MCF 10A (cell line): ENCODE results near the gene DHRS3. TPM values are rescaled to one million over a fixed set of nuclear protein-coding genes. Genes with fewer than 3 reads are reported as not detected.

Experiments
- BruUV-seq: library from RNA; stranded (reverse); fragments of 400-500 nt; replicated peaks from 2 replicates; lab custom pipeline; 2021; lab: Mats Ljungman, UMichigan
- CTCF ChIA-PET: fragments of 300-600 bp; sonication (Branson Sonifier 250); formaldehyde crosslinking; extraction: SDS; loops from one replicate; lab custom pipeline; 2021; ENCODE audit warnings: antibody characterized with exemption, inconsistent platforms; lab: Yijun Ruan, JAX
- POLR2A ChIA-PET: fragments of 300-600, 350-650 bp; sonication (Branson Sonifier 250); formaldehyde crosslinking; extraction: SDS; loops from one replicate; lab custom pipeline; 2020; ENCODE audit warnings: antibody characterized with exemption, inconsistent platforms; lab: Yijun Ruan, JAX
- DNase-seq: peaks from one replicate; pipeline ENCODE4 v3.0.0-alpha.2; 2018; ENCODE audit not compliant: unreplicated experiment
- H3K27ac Mint-ChIP-seq: one replicate; pipeline ENCODE4 v1.8.0; 2022; ENCODE audit warnings: mild to moderate bottlenecking, low read depth, mixed read lengths; ENCODE audit not compliant: unreplicated experiment
- H3K27me3 Mint-ChIP-seq: one replicate; pipeline ENCODE4 v1.8.0; 2022; ENCODE audit warnings: mixed read lengths; ENCODE audit not compliant: insufficient read depth, unreplicated experiment
- H3K36me3 Mint-ChIP-seq: one replicate; pipeline ENCODE4 v1.8.0; 2022; ENCODE audit warnings: mild to moderate bottlenecking, moderate library complexity, mixed read lengths; ENCODE audit not compliant: insufficient read depth, unreplicated experiment
- H3K4me1 Mint-ChIP-seq: one replicate; pipeline ENCODE4 v1.8.0; 2022; ENCODE audit warnings: mixed read lengths; ENCODE audit not compliant: insufficient read depth, unreplicated experiment
- H3K4me3 Mint-ChIP-seq: one replicate; pipeline ENCODE4 v1.8.0; 2022; ENCODE audit warnings: mild to moderate bottlenecking, moderate library complexity, mixed read lengths; ENCODE audit not compliant: unreplicated experiment
- H3K9me3 Mint-ChIP-seq: one replicate; pipeline ENCODE4 v1.8.0; 2022; ENCODE audit warnings: mixed read lengths; ENCODE audit not compliant: unreplicated experiment
- intact Hi-C: fragments of 100-400 bp; cut with micrococcal nuclease; formaldehyde crosslinking; loops from 2 replicates; pipeline ENCODE4 v1.14.1; 2022
- total RNA-seq: library from RNA; stranded (reverse); gene quantifications from 2 replicates; pipeline ENCODE4 v1.2.3, GENCODE V29; 2022
- TF ChIP-seq, protein P1 (sequence below): fragments of 200-600 bp; IDR thresholded peaks from one replicate; pipeline ENCODE4 v1.8.0; 2022; ENCODE audit warnings: antibody characterized with exemption, mild to moderate bottlenecking; ENCODE audit not compliant: unreplicated experiment

Gene DHRS3
- total RNA-seq, 1 experiment from 2014 or later, result 1.4 TPM

- H3K9me3 Mint-ChIP-seq, result peaks cover 19% of the 10 kb centered on the region
- no TSS peak for BruUV-seq
- ChIA-PET CTCF (interaction anchor here (1.1 kb wide), 1 partner anchor 15 kb away, joined by 6 read pairs; no protein-coding TSS in a partner anchor), POLR2A (no interaction called here)
- intact Hi-C loops, result no loop called here
- no peak for DNase-seq
- peaks cover 27% of the 10 kb centered on the region for H3K27me3 Mint-ChIP-seq
- TF ChIP-seq, protein P1, sequence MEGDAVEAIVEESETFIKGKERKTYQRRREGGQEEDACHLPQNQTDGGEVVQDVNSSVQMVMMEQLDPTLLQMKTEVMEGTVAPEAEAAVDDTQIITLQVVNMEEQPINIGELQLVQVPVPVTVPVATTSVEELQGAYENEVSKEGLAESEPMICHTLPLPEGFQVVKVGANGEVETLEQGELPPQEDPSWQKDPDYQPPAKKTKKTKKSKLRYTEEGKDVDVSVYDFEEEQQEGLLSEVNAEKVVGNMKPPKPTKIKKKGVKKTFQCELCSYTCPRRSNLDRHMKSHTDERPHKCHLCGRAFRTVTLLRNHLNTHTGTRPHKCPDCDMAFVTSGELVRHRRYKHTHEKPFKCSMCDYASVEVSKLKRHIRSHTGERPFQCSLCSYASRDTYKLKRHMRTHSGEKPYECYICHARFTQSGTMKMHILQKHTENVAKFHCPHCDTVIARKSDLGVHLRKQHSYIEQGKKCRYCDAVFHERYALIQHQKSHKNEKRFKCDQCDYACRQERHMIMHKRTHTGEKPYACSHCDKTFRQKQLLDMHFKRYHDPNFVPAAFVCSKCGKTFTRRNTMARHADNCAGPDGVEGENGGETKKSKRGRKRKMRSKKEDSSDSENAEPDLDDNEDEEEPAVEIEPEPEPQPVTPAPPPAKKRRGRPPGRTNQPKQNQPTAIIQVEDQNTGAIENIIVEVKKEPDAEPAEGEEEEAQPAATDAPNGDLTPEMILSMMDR, result no peak
- H3K27ac Mint-ChIP-seq, result no peak overlapping the region
- H3K36me3 Mint-ChIP-seq, result no peaks in the 10 kb centered on the region
- H3K4me3 Mint-ChIP-seq, result no peak overlapping the region
- H3K4me1 Mint-ChIP-seq, result no peaks in the 10 kb centered on the region
Measured at GRCh38 chr1:12644237-12644636, 26.2 kb upstream of the DHRS3 start.

- H3K27ac Mint-ChIP-seq, result no peak within 1 kb of the TSS
- H3K36me3 Mint-ChIP-seq, result no peaks in the 10 kb centered on the region
- H3K9me3 Mint-ChIP-seq, result peaks cover 23% of the 10 kb centered on the region
- intact Hi-C loops, result no loop called here
- TF ChIP-seq, protein P1, result no peak
- peaks cover 22% of the 10 kb centered on the region for H3K27me3 Mint-ChIP-seq
- DNase-seq, result no peak
- no TSS peak for BruUV-seq
- no peaks in the 10 kb centered on the region for H3K4me1 Mint-ChIP-seq
- H3K4me3 Mint-ChIP-seq, result no peak within 1 kb of the TSS
- POLR2A ChIA-PET, result no interaction called here
- CTCF ChIA-PET, result interaction anchor here (0.6 to 1.1 kb wide), 2 partner anchors 15 to 165 kb away, joined by 3 to 6 read pairs; no protein-coding TSS in a partner anchor
Measured at GRCh38 chr1:12643785-12644184, 25.8 kb upstream of the DHRS3 start, which contains the start of gene AADACL4. Gene AADACL4, plus strand, starts transcription at chr1:12644085. Its CDS starts 462 bp downstream, at chr1:12644547.

- CTCF ChIA-PET, result interaction anchor here (0.6 to 1.1 kb wide), 2 partner anchors 16 to 164 kb away, joined by 3 to 6 read pairs; no protein-coding TSS in a partner anchor
Measured at GRCh38 chr1:12643079-12643478, 25.1 kb upstream of the DHRS3 start.

DNA sequence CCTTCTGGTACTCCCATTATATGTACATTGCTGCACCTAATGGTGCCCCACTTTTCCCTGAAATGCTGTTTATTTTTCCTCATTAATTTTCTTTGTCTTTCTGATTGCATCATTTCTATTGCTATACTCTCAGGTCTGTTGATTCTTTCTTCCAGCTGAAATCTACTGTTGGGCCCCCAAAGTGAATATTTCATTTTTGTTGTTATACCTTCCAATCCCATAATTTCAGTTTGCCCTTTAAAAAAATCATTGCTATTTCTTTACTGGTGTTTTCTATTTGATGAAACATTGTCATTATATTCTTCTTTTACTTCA lies 22.9 kb upstream of the DHRS3 start:
- no peaks in the 10 kb centered on the region for H3K4me1 Mint-ChIP-seq

More at GRCh38 chr1:12643079-12643478, 25.1 kb upstream of the DHRS3 start:
- TF ChIP-seq, protein P1, result no peak
- Mint-ChIP-seq H3K27ac (no peak overlapping the region), H3K9me3 (peaks cover 27% of the 10 kb centered on the region), H3K4me1 (no peaks in the 10 kb centered on the region), H3K36me3 (no peaks in the 10 kb centered on the region), H3K4me3 (no peak overlapping the region), H3K27me3 (peaks cover 18% of the 10 kb centered on the region)
- no peak for DNase-seq
- intact Hi-C loops, result no loop called here
- POLR2A ChIA-PET, result no interaction called here
- no TSS peak for BruUV-seq

More for the DNA sequence above, 22.9 kb upstream of the DHRS3 start:
- intact Hi-C loops, result no loop called here
- DNase-seq, result no peak
- no peaks in the 10 kb centered on the region for H3K36me3 Mint-ChIP-seq
- no peak overlapping the region for H3K4me3 Mint-ChIP-seq
- ChIA-PET CTCF (interaction anchor here (0.6 to 1.2 kb wide), 3 partner anchors 18 to 103 kb away, joined by 3 to 4 read pairs (median 3); no protein-coding TSS in a partner anchor), POLR2A (interaction anchor here (1.2 kb wide), 1 partner anchor 22 kb away, joined by 4 read pairs; no protein-coding TSS in a partner anchor)
- H3K27ac Mint-ChIP-seq, result no peak overlapping the region
- H3K9me3 Mint-ChIP-seq, result peaks cover 27% of the 10 kb centered on the region
- BruUV-seq, result no TSS peak
- peaks cover 18% of the 10 kb centered on the region for H3K27me3 Mint-ChIP-seq
- TF ChIP-seq, protein P1, result no peak
